NCI-H446 treated with DMSO at 0.1 percent for 48 hours (cell line): Measurements from ENCODE around the gene LDLRAD3.
A peak's percentile ranks its signal among the peaks of the same experiment; 100 is the strongest.

ENCODE experiments used
- DNase-seq: peaks from one replicate; lab custom pipeline; 2025; lab: John Stamatoyannopoulos, UW

The LDLRAD3 gene

DNA sequence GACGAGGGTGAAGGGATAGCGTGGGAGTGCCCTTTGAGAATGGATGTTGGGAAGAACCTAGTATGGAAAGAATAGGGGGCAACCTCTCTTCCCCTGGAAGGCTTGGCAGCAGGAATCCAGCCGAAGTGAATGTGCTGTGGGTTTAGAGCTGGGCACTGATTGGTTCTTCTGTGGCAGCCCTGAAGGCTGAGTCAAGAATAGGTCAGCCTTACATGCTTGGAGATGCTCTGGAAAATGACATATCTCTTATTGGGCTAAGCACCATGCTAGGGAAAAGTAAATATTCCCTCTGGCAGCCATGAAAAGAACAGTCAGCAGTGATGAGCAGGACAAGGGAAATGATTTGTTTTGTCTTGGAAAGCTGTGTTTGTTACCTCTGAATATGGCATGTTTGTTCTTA lies 195.9 kb downstream of the LDLRAD3 start:
- no peak for DNase-seq

DNA sequence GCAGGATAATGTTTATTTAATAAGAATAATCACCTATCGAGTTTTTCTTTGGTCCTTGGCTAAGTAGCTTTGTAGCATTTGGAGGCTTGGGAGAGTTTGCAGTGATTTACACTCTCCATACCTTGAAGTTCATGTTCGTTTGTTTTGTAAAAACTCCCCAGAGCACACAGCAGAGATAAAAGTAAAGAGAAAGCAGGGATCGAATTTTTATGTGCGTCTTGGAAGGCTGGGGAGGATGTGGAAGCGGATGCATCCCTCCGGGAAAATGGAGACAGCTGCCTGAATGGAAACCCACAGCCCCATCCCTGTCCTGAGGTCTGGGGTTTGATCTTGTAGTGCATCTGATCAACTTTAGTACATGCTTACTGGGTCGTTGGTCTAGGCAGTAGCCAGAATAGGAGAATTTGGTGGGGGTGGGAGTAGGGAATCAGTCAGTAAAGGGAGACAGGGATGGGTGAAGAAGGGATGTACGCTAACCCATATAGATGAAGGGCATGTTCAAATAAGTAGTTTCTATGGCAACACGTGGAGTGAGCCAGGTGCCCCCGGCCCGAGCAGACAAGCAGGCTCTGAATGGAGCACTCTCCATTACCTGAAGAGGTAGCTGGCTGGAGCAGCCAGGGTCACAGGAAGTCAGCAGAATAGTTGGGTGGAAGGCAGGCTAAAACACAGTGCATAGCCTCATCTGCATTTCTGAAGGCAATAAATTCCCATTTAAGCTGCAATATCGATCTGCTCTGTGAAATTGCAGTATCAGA lies 197.5 kb downstream of the LDLRAD3 start:
- DNase-seq = no peak

DNA sequence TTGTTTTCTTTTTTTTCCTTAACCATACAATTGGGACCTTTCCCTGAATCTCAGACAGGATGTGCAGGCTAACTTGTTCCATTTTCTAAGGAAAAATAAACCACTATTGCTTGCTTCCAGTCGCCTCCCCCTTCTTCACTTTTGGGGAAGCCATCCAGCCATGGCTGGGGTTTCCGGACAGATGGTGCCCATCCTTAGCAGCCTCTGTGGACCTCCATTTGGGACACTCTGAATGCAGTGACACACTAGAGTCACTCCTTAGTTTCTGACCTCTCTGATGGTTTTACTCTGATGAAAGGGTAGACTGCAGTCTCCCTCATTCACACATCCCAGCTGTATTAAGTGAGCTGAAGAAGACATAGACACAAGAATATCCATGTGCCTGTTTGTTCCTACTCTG lies 198.1 kb downstream of the LDLRAD3 start:
- no peak for DNase-seq

DNA sequence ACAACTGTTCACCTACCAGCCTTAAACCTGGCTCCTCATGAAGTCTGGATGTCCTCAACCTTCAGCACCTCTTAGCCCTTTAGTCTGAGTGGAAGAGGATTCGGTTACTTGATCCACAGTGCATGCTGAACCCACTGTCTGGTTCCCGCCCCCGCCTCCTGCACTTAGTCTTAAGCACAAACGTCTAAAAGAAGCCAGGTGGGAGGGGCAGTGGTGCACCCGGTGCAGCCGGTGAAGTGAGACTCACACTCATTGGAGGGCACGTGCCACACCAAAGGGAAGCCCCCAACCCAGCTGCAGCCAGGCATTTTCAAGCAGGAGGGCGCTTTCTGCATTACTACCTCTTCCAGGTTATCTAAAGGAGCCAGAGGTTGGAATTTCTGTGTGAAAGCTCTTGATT lies 198.6 kb downstream of the LDLRAD3 start:
- no peak for DNase-seq

DNA sequence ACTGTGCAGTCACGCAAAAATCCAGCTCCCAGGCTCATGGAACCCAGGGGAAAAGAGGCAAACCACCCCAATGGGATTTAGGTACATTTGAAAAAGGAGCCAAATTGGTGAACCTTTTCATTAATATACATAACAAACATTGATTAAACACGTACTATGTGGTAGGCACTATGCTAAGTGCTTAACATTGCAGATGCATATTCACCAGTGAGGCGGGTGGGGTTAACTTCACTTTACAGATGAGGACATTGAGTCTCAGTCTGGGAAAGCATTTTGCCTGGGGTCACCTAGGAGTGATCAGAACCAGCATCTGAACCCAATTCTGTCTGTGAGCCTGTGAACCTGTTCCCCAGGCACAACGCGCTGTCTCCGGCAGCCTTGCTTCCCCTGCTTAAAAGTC lies 199.0 kb downstream of the LDLRAD3 start:
- no peak for DNase-seq

DNA sequence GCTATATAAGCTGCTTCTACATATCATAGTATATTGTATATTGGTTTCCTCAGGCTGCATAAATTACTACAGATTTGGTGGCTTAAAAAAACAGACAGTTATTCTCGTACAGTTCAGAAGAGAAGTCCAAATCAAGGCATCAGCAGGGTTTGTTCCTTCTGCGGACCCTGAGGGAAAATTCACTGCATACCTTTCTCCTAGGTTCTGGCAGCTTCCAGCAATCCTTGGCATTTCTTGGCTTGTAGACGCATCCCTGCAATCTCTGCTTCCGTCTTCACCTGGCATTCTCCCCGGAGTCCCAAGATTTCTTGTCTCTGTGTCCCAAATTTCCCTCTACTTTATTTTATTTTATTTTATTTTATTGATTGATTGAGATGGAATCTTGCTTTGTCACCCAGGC lies 202.6 kb downstream of the LDLRAD3 start:
- no peak for DNase-seq

DNA sequence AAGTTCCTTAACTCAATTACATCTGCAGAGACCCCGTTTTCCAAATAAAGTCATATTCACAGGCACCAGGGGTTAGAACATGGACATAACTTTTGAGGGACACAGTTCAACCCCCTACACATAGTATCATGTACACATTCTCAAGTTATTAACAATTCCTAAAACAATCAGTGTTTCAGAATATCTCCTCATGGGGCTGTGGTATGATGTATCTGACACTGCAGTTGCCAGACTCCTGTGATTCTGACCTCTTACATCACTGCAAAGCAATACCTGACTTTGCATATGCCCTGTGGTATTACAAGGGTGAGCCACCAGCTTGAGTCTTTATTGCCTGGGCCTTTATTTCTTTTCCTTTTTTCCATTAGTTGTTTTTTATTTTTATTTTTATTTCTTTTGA lies 203.6 kb downstream of the LDLRAD3 start:
- DNase-seq = no peak

DNA sequence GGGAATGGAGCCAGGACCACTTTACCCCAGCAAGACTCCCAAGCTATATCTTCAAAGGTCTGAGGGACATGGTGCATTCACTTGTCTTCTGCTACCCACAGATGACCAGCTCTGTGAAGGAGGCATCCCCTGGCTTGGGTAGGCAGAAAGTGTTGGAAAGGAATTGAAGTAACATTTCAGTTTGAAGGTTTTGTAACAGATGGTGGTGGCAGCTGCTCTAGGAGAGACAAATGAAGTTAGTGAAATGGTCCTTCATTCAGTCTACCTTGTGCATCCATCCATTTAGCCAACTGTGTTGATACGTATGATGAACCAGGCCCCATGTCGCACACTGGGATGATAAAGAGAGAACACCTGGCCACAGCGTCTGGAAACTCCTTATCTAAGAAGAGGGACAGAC lies 204.8 kb downstream of the LDLRAD3 start:
- peak; percentile 30 for DNase-seq

DNA sequence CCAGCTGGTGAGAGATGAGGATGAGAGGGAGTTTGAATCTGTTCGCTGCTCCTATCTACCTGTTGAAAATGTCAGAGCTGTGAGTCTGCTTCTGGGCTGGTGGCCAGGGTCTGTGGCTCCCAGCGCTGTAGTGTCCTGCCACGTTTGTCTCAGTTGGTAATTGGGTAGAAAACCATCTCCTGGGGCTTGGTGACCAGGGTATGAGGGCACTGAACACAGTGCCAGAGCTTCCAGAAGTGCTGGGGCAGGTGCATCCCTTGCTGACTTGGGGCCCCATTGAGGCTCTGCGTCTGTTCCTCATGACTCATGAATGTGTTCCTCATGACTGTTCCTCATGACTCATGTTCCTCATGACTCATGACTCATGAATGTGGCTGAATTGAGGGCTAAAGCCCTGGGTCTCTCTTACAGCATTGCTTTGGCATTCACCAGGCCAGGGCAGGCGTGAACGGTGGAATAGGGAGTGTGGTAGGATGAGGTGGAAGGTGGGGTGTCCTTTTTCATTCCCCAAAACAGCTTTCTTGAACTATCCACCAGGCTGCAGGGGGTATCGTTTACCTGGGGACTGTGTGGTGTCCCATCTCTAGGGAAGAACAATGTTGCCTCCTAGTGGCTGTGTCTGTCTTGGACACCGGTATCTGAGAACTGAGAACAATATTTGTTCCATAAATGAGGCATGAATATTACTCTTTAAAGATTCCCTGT lies 205.8 kb downstream of the LDLRAD3 start:
- DNase-seq = peak; percentile 80

DNA sequence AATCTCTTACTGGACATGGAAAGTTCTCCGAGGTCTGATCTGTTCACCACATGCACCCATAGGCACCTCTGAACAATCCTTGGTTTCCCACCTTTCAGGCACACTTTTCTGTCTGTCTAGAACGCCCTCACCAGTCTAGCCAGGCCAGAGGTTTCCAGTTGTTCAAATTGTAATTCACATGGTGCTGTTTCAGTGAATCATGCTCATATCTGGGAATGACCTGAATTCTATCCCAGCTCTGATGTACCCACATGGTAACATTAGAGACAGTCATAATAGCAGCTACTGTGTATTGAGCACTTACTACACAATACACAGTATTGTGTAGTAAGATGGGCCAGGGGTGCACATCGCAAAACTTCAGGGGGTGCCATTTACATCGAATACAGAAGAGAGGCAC lies 207.1 kb downstream of the LDLRAD3 start:
- no peak for DNase-seq

DNA sequence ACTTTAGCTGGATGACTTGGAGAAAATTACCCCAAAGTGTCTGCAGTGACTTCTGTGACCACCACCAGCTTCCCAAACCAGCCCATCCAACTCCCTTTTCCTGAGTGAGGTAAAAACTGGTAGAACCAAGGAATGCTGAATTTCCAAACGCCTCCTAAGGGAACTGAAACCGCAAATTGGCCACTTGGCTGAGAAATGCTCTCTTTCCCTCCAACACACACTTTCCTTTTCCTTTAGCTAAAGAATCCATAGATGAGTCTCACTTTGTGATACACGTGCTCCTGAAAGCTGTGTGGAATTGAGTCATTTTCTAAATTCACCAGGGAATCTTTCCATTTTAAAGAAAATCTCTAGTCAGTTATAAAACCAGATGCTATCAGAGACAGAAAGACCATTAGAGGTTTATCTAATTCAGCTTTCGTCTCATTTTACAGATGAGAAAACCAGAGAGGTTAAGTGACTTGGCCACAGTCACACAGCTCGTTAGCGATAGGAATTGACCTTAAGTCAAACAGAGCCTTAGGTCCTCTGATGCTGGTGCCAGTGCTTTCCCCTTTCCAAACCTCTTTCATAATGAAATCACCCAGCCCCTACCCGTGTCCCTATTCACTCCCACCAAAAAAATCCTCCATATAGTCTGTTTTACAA lies 208.2 kb downstream of the LDLRAD3 start:
- no peak for DNase-seq

DNA sequence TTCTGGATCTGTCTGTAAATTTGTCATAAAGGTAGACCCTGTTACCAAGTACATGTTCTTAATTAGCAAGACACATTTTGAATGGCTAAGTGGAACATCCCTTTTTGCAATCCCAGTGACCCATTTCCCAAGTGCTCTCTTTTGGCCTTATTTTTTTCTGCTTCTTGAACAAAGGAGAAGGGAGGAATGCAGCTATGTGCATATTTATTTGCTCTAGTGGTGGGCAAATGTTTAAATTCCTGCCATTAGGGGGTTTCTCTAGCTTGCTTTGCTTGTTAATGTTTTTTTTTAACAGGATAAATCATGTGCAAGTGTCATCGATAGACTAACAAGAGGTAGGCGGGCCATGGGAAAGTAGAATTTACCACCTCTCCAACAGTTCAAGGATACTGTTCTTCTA lies 209.7 kb downstream of the LDLRAD3 start:
- DNase-seq = no peak

DNA sequence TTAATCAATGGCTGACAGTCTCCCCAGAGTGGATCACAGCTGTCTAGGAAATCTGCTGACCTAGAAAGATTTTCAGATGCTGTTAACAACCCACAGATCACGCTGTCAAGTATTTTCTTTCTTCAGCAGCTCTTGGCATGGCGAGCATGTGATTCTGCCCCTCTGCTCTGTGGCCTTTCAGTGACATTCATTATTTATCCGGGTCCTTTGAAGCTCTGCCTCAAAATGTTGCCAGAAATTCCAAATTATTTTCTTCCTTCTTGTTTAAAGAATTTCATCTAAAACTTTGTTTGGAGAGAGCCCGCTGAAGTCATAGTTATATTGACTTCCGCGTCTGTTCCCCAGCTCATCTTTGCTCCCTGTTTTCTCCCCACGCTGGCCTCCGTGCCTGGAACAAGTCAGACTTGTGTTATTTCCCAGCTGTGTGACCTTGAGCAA lies 211.3 kb downstream of the LDLRAD3 start:
- DNase-seq = no peak

DNA sequence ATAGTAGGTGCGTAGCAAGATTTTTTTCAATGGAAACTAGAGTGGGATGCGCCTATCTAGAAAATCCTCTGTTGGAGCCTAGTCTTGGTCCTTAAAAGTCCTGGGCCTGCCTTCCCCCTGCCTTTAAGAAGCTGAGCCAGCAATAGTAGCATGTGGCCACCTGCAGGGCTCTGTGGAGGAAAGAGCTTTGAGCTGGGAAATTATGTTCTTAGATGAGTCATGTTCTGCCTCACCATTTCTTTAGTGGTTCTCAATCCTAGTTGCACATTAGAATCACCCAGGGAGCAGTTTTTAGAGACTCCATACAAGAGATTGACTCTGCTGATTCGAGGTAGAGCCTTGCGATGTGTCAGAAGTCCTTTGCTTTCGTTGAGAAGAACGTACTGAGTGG lies 211.9 kb downstream of the LDLRAD3 start:
- no peak for DNase-seq

DNA sequence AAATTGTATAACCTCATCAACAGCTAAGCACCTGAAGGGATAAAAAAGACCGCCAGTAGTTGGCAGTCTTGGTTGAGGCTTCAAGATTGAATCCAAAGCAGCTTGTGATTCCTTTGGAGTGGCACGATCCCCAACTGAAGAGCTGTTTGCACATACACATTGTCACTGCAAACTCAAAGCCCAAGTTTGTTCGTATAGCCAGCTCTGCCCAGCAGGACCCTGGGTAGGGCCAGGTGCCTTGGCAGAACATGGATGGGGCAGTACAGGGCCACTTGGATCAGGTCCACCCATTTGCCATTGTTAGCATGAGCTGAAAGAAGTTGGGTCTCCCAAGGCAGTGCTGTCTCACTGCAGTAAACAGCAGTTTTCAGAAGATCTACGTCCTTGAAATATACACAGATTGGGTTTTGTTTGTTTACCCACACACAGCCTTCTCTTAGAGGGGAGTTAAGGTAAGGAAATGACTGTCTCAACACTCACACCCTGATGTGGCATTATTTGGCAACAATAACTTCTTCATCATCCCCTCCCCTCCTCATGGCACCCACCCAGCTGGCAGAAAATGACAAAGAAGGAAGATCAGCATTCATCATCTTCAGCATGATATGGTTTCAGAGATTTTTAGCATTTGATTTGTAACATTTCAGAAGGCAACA lies 212.4 kb downstream of the LDLRAD3 start:
- peak; percentile 84 for DNase-seq

DNA sequence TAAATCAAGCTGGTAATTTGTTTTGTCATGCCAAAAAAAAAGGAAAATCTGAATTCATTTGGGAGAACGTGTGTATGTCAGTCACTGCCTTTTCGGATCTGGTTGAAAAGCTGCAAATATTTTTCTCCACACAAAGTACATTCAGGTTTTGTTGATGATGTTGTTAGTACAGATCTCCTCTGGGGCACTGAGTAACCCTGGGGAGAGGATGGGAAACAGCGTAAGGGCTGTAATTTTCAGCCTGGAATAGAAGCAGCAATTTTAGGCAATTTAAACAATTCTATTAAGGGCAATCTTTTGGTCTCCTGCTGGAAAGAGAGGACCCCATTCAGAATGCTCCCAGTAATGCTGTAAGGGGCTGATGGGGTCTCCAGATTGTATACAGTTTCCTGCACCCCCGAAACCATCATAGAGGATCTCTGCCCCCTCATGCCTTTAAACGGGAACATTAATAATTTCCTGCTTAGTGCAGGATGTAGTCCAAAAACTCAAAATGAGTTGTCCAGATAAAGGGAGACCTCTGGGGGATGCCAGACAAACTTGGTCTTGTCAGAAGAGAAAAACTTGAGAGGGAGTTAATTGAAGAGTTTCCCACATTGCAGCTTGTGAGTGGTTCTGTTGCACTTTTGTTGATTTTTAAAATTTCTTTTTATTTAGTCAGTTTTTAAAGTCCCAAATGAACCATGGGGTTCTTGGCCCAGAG lies 213.1 kb downstream of the LDLRAD3 start:
- no peak for DNase-seq

DNA sequence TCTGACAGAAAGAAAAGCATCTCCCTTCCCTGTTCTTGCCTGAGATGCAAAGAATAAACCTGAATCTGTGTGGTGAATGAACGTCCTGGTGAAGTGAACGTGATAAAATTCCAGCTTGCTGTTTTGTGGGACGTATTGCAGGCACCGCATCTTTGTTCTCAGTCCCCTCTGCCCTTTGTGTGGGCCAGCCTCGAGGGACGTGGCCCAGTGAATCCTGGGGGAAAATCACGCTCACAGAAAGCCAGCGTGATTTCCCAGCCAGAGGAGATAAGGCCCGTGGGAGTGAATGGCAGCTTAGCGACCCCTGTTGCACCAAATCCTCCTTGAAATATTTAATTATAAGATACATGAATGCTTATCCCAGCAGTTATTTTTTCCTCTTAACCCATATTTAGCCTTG lies 216.2 kb downstream of the LDLRAD3 start:
- DNase-seq = no peak

DNA sequence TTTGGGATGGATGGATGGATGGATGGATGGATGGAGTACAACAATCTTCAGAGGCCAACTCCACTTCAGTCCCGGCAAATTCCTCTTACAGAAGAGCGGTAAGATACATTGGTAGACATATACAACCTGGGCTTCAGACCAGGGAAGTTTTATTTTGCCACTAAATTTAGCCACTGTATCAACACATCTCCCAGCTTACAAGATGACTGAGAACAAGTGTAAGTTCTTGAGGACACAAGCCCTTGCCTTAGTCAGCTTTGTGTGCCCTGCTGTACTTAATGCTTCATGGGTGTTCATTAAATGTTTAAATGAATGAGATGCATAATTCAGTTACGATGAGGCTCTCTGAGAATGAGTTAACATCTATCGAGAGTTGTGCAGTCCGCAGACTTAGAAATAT lies 217.7 kb downstream of the LDLRAD3 start:
- no peak for DNase-seq

DNA sequence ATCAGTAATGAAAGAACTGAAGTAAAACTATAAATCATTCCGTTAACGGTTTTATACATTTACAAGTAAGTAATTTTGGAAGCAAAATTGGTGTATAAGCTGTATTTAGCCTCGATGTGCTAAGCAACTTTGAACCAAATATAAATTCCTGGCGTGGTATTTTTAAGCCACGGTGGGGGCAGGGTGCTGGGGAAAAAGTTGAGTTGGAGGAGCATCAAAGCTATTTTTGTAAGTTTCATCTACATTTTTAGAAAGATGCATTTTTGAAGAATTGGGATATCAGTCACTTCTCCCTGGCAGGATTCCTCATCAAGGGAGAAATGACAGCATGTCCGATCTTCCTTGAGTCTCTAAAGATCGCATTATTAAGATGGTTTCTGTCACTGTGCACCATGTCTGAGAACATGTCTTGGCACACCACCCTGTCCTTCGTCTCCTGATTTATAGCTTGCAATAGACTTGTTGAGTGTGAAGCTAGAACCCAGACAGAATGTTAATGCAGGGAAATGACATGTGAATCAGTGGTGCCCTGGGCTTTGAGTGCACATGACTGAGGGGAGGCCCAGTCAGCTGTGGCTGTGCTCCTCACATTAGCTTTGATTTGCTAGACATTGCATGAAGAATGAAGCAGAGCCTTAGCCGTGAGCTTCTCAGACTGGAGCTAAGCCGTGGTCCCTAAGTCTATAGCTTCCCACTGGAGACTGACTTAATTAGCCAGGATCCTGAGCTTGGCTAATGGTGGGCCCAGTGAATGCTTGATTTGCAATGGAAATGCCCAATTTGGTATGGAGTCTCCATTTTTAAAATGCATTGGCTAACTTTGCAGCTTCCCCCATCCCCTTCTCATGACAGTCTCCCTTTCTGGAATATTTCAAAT lies 218.4 kb downstream of the LDLRAD3 start:
- DNase-seq = no peak

DNA sequence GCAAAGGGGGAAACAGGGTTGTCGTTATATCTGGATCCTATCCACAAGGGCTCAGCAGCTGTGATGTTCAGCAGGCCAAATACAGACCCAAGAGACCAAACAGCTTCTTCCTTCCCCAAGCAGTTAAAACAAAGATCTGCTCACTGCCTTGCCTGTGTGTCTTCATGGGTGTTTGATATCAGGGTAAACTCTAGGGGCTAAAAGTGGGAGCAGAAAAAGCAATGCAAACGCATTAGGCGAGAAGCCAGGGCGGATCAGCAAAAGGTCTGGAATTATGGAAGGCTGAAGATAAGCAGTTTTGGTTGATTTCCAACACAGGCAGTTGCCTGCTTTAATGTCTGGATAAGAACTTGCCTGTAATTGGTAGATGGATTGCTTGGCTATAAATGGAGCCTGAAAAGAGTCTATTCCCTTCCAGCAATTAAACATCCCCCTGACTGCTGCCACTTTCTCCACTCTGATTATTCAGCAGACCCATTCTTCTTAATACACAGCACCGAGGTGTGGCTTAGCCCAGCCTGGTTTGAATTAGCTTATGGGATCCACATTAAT lies 219.1 kb downstream of the LDLRAD3 start:
- peak; percentile 70 for DNase-seq
